Neural crest cell (in vitro differentiated cells): ENCODE data around the gene ZNF814. TPM values are rescaled to one million over a fixed set of nuclear protein-coding genes. Genes with fewer than 3 reads are reported as not detected.
"Not testable (repeated sequence)": the region's sequence is repeated elsewhere in the genome, so short reads cannot be mapped to it uniquely, and the experiment has no call there.

Source experiments
- DNase-seq: peaks from one replicate; pipeline ENCODE4 v3.0.0; 2021; ENCODE audit warnings: low read depth, mixed read lengths, low spot score
- H3K27ac Mint-ChIP-seq: one replicate; pipeline ENCODE4 v1.8.0; 2021; ENCODE audit warnings: mild to moderate bottlenecking, mixed read lengths; ENCODE audit not compliant: unreplicated experiment
- H3K27me3 Mint-ChIP-seq: 2 replicates; pipeline ENCODE4 v1.8.0; 2021; ENCODE audit warnings: low read depth, mild to moderate bottlenecking, mixed read lengths
- H3K36me3 Mint-ChIP-seq: 2 replicates; pipeline ENCODE4 v1.8.0; 2021; ENCODE audit warnings: low read depth, mild to moderate bottlenecking, mixed read lengths
- H3K4me1 Mint-ChIP-seq: 2 replicates; pipeline ENCODE4 v1.8.0; 2021; ENCODE audit warnings: mixed read lengths
- H3K4me3 Mint-ChIP-seq: one replicate; pipeline ENCODE4 v1.8.0; 2021; ENCODE audit warnings: mild to moderate bottlenecking, mixed read lengths
- H3K9me3 Mint-ChIP-seq: 2 replicates; pipeline ENCODE4 v1.8.0; 2021; ENCODE audit warnings: mixed read lengths
- total RNA-seq: library from RNA; stranded (reverse); gene quantifications from 2 replicates; pipeline ENCODE4 v1.2.1, GENCODE V29; 2021
- TF ChIP-seq, protein P1 (sequence below): fragments of 200-600 bp; sonication (generic); conservative IDR thresholded peaks from 2 replicates; pipeline ENCODE4 v1.5.0; 2021; ENCODE audit warnings: antibody characterized with exemption, mild to moderate bottlenecking

ZNF814 gene
- total RNA-seq, 1 donor from 2014 or later = 44.3 TPM

DNA sequence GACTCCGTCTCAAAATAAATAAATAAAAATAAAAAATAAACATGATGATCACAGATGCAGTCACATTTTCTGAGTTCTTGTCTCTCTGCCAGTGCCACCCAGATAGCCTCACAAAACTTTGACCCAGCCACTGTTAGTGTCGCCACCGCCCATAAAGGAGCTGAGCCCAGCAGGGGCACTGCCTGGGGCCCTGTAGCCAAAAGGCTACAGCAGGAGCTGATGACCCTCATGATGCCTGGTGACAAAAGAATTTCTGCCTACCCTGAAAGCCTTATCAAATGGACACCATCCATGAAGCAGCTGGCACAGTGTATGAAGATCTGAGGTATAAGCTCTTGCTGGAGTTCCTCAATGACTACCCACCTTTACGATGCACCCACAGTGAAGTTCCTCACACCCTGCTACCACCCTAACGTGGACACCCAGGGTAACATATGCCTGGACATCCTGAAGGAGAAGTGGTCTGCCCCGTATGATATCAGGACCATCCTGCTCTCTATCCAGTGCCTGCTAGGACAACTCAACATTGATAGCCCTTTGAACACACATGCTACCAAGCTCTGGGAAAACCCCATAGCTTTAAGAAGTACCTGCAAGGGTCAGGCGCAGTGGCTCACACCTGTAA, 20.9 kb downstream of the ZNF814 start:
- Mint-ChIP-seq H3K4me3 (no peak overlapping the region), H3K27me3 (no peaks in the 10 kb centered on the region), H3K9me3 (peaks cover 9% of the 10 kb centered on the region), H3K27ac (no peak overlapping the region), H3K36me3 (peaks cover 65% of the 10 kb centered on the region), H3K4me1 (no peaks in the 10 kb centered on the region)
- DNase-seq = no peak
- TF ChIP-seq, protein P1, sequence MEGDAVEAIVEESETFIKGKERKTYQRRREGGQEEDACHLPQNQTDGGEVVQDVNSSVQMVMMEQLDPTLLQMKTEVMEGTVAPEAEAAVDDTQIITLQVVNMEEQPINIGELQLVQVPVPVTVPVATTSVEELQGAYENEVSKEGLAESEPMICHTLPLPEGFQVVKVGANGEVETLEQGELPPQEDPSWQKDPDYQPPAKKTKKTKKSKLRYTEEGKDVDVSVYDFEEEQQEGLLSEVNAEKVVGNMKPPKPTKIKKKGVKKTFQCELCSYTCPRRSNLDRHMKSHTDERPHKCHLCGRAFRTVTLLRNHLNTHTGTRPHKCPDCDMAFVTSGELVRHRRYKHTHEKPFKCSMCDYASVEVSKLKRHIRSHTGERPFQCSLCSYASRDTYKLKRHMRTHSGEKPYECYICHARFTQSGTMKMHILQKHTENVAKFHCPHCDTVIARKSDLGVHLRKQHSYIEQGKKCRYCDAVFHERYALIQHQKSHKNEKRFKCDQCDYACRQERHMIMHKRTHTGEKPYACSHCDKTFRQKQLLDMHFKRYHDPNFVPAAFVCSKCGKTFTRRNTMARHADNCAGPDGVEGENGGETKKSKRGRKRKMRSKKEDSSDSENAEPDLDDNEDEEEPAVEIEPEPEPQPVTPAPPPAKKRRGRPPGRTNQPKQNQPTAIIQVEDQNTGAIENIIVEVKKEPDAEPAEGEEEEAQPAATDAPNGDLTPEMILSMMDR = no peak

DNA sequence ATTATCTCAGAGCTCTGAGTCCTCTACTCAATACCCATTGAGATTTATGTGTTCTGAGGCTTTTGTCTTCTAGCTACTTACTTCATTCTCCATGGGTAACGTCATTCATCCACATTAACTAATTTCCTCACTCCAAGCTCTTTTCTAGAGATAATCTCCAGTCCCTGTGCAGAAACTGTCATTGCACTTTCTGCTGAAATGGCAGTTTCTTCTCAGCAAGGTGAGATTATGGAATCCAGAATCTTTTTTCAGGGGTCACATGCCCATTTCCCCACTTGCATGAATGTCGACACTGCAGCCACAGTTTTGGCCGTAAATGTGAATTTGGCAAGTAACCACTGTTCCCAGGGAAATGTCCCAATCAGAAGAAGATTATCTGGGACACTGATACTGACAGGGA, 26.5 kb downstream of the ZNF814 start:
- H3K9me3 Mint-ChIP-seq, DNase-seq, H3K4me3 Mint-ChIP-seq, H3K27me3 Mint-ChIP-seq, H3K4me1 Mint-ChIP-seq, H3K27ac Mint-ChIP-seq: not testable (repeated sequence)
- peaks cover 54% of the 10 kb centered on the region for H3K36me3 Mint-ChIP-seq

- DNase-seq, H3K27me3 Mint-ChIP-seq, H3K27ac Mint-ChIP-seq, H3K9me3 Mint-ChIP-seq: not testable (repeated sequence)
- Mint-ChIP-seq H3K4me3 (peak overlapping the region; percentile 44), H3K4me1 (peaks cover 27% of the 10 kb centered on the region), H3K36me3 (peaks cover 41% of the 10 kb centered on the region)
Observed at GRCh38 chr19:57854117-57854516, 34.7 kb downstream of the ZNF814 start.

DNA sequence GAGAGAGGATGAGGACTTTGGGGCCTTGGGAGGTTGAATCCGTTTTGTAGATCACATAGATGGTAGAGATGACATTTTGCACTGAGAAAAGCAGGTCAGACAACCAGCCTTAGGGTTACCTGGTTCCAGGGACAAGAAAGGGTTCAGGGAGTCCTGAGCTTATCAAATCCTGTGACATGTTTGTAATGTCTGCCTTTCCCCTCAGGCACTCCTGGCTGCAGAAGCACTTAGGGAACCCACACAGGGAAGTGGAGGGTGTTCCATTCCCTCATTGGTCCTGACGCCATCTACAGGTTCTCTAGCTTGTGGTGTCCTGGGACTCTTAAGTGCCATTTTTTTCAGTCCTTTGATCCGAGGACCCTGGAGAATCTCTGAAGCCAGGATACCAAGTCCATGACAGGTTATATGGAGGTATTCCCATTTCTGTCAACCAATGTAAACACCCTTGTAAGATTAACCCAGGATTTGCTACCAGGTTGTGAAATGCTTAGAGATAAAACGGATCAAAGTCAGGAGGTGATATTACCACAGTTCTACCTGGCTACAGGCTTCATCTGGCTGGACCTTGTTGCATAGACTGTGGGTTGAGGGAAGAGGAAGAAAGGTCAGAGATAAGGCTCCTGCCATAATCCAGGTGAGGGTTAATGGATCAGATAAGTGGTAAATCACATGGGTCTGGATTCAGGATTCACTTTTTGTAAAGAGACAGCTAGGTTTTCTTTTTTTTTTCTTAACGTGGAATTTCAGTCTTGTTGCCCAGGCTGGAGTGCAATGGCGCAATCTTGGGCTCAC, 36.8 kb downstream of the ZNF814 start:
- H3K36me3 Mint-ChIP-seq = peaks cover 35% of the 10 kb centered on the region
- H3K9me3 Mint-ChIP-seq, DNase-seq, H3K27me3 Mint-ChIP-seq, H3K27ac Mint-ChIP-seq: not testable (repeated sequence)
- peak overlapping the region; percentile 97 for H3K4me3 Mint-ChIP-seq
- H3K4me1 Mint-ChIP-seq = peaks cover 27% of the 10 kb centered on the region

DNA sequence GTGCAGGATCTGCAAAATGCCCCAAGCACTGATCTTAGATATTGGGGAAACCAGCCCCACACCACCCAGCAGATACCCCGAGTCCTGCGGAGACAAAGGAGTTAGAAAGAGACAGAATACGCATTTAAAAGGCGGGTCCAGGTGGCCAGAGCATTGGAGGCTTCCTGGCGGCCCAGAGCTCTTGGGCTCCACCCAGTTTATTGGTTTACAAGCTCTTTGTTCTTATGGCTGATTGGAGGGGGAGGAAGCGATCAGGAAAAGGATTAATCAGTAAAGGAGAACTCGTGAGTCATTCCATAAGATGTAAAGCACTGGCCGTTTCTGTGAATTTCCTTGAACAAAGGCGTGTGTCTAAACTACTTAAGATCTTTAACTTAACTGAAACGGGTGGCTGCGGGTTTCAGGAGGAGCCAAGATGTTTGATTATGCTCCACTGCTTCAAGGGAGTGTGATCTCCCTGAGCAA, 38.3 kb downstream of the ZNF814 start:
- TF ChIP-seq, protein P1 = no peak
- DNase-seq = no peak
- Mint-ChIP-seq H3K36me3 (peaks cover 28% of the 10 kb centered on the region), H3K9me3 (no peaks in the 10 kb centered on the region), H3K4me1 (peaks cover 27% of the 10 kb centered on the region), H3K27ac (peak overlapping the region; percentile 99), H3K27me3 (peaks cover 4% of the 10 kb centered on the region), H3K4me3 (peak overlapping the region; percentile 97)

DNA sequence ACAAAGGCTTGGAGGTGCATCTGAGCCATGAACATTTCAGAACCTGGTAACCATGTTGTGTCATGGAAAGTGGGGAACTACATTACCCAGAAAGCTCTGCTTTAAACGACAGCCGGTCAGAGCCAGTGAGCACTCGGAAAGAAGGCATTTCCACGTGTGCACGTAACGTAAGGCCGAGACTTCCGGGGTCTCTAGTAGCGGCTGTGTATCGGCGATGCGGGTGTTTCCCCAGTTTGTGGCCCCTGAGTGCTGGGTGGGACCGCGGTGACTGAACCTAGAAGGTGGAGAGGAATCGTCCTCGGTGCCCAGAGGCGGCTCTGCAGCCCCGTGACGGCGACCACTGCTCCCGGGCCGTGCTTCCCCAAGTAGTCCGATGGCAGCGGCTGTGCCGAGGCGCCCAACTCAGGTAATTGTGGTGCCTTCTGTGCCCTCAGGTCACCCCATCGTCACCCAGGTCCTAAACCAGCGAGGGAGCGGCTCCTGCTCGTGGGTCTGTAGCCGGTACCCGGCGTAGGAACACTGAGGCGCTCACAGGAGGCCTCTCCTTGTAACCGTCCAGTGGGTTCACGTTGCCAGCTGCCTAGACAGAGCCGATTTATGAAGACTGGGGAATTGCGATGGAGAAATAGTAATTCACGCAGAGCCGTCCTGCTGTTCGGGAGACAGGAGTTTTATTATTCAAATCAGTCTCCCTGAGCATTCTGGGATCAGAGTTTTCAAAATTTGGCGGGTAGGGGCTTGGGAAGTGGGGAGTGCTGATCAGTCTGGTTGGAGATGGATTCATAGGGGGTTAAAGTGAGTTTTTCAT, 39.0 kb downstream of the ZNF814 start, which contains the start of gene ZNF587:
Gene ZNF587 (plus strand): TSS at position 194 of the 808 bp plus-strand sequence. CDS start 180 bp downstream, at position 374.
- not testable (repeated sequence) for H3K9me3 Mint-ChIP-seq, H3K27me3 Mint-ChIP-seq
- Mint-ChIP-seq H3K4me1 (peaks cover 27% of the 10 kb centered on the region), H3K27ac (peak within 1 kb of the TSS; percentile 99), H3K4me3 (peak within 1 kb of the TSS; percentile 97), H3K36me3 (peaks cover 28% of the 10 kb centered on the region)
- peak; percentile 37 for DNase-seq

DNA sequence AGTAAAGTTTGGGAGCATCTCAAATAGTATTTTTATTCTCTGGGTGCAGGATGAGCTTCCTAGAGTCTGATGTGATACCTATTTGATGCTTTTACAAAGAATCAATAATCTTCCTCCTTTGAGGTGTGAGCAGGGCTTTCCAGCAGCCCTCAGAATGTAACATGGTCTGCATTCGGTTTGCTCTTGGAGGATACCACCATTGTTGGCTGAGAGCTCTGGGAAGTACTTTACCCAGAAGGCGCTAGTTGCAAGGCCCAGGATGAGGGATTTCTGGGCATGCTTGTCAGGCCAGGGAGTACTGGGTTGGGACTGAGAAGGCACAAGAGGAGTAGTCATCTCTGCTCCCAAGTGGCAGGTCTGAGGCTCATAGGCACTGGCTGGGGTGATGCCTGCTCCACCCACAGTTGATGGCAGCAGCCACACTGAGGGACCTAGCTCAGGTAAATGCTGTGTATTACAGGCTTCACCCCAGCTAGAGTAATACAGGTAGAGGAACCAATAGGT, 39.6 kb downstream of the ZNF814 start:
- H3K27me3 Mint-ChIP-seq, DNase-seq, H3K27ac Mint-ChIP-seq, H3K9me3 Mint-ChIP-seq: not testable (repeated sequence)
- H3K4me1 Mint-ChIP-seq = peaks cover 27% of the 10 kb centered on the region
- H3K36me3 Mint-ChIP-seq = peaks cover 28% of the 10 kb centered on the region
- peak overlapping the region; percentile 97 for H3K4me3 Mint-ChIP-seq

DNA sequence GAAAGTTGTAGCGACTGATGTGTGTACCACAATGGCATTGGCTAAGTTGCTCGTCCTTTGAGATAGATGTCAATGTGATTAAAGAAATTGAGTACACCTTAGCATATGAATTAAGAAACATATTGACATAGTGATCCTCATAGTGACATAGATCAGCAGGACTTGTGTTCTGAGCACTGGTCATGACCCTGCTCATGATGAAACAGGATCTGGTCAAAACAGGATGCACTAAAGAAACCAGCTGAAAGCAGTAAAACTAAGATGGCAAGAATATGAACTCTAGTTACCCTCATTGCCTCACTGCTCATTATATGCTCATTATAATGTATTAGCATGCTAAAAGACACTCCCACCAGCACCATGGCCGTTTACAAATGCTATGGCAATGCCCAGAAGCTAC, 41.7 kb downstream of the ZNF814 start:
- not testable (repeated sequence) for H3K4me3 Mint-ChIP-seq, H3K27me3 Mint-ChIP-seq, H3K9me3 Mint-ChIP-seq, H3K27ac Mint-ChIP-seq, DNase-seq
- Mint-ChIP-seq H3K4me1 (peaks cover 27% of the 10 kb centered on the region), H3K36me3 (peaks cover 19% of the 10 kb centered on the region)
